Measurements from ENCODE around the gene CDKAL1.

DNA sequence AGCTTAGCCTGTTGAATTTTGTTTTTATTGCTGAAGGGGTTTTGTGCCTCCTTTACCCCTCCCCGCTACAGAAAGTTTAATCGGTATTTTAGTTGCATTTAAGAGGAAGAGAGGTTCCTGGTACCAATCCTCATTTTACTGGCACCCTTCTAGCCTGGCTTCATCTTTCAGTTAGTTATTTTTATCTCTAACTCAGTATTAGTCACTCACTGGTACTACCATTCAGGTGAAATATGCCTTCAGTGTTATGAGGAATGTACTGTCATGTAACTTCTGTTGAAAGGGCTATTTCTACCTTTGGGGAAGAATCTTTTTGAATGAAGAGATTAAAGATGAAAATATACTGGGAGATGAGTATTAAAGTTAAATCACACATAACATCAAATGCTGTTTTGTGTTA lies 211.8 kb downstream of the CDKAL1 start:
- no peak for TF ChIP-seq POLR2A (IDR thresholded peaks at IDR 0.05)
- TF ChIP-seq, protein P1, sequence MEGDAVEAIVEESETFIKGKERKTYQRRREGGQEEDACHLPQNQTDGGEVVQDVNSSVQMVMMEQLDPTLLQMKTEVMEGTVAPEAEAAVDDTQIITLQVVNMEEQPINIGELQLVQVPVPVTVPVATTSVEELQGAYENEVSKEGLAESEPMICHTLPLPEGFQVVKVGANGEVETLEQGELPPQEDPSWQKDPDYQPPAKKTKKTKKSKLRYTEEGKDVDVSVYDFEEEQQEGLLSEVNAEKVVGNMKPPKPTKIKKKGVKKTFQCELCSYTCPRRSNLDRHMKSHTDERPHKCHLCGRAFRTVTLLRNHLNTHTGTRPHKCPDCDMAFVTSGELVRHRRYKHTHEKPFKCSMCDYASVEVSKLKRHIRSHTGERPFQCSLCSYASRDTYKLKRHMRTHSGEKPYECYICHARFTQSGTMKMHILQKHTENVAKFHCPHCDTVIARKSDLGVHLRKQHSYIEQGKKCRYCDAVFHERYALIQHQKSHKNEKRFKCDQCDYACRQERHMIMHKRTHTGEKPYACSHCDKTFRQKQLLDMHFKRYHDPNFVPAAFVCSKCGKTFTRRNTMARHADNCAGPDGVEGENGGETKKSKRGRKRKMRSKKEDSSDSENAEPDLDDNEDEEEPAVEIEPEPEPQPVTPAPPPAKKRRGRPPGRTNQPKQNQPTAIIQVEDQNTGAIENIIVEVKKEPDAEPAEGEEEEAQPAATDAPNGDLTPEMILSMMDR (IDR thresholded peaks at IDR 0.05) = no peak
